HEK293 (cell line): ENCODE results near the gene CD81.

ENCODE experiments used
- CTCF ChIA-PET: fragments of 350-600 bp; formaldehyde crosslinking; extraction: SDS; loops from one replicate; lab custom pipeline; 2021; ENCODE audit warnings: antibody characterized with exemption; lab: Yijun Ruan, JAX
- POLR2A ChIA-PET: fragments of 300-600 bp; formaldehyde crosslinking; extraction: SDS; loops from one replicate; lab custom pipeline; 2020; ENCODE audit warnings: antibody characterized with exemption, inconsistent platforms; lab: Yijun Ruan, JAX
- H3K27ac ChIP-seq: fragments of 200-500 bp; sonication (Bioruptor generic); 2 replicates; pipeline ENCODE4 v1.5.1; 2014; ENCODE audit warnings: low read depth, low read length, control low read depth, inconsistent platforms; ENCODE audit errors: extremely low read depth
- H3K36me3 ChIP-seq, 2 experiments: fragments of 200-500 bp in 1 of 2; sonication (Bioruptor generic) in 1 of 2; 1 replicate in 1 of 2; 2 replicates in 1 of 2; pipeline ENCODE4 v1.5.1; 2014 to 2017; ENCODE audit warnings: inconsistent platforms in 2 of 2, low read length in 2 of 2; ENCODE audit not compliant: control insufficient read depth in 2 of 2, insufficient read depth in 1 of 2
- H3K4me1 ChIP-seq: fragments of 200-500 bp; sonication (Bioruptor generic); 2 replicates; pipeline ENCODE4 v1.5.1; 2014; ENCODE audit warnings: mild to moderate bottlenecking, low read length, inconsistent platforms; ENCODE audit not compliant: control insufficient read depth, insufficient read depth
- H3K4me3 ChIP-seq: 2 replicates; pipeline ENCODE4 v1.5.1; 2011; ENCODE audit warnings: low read depth, mild to moderate bottlenecking, control low read depth, low read length, moderate library complexity
- H3K9me3 ChIP-seq: fragments of 200-500 bp; sonication (Bioruptor generic); 2 replicates; pipeline ENCODE4 v1.5.1; 2014; ENCODE audit warnings: low read depth, low read length, inconsistent platforms; ENCODE audit not compliant: control insufficient read depth, insufficient read depth
- BCL11A ChIP-seq: fragments of 450-650 bp; formaldehyde crosslinking; IDR thresholded peaks from 2 replicates; pipeline ENCODE4 v1.5.1; 2016; ENCODE audit warnings: low read depth, missing biosample characterization, missing genetic modification characterization
- GLI2 ChIP-seq: fragments of 450-650 bp; formaldehyde crosslinking; IDR thresholded peaks from 2 replicates; pipeline ENCODE4; 2017; ENCODE audit warnings: missing biosample characterization, missing genetic modification characterization, low read depth, borderline replicate concordance
- GLIS1 ChIP-seq: fragments of 450-650 bp; formaldehyde crosslinking; IDR thresholded peaks from 2 replicates; pipeline ENCODE4 v1.5.1; 2016; ENCODE audit warnings: missing biosample characterization, missing genetic modification characterization
- HOXA7 ChIP-seq: sonication (generic); formaldehyde crosslinking; IDR thresholded peaks from 2 replicates; pipeline ENCODE4 v1.8.1; 2022; ENCODE audit warnings: missing genetic modification reagents, borderline replicate concordance
- MZF1 ChIP-seq: fragments of 450-650 bp; formaldehyde crosslinking; IDR thresholded peaks from 2 replicates; pipeline ENCODE4 v1.5.1; 2017; ENCODE audit warnings: missing biosample characterization, missing genetic modification characterization, borderline replicate concordance
- REPIN1 ChIP-seq: fragments of 450-650 bp; formaldehyde crosslinking; IDR thresholded peaks from 2 replicates; pipeline ENCODE4 v1.5.1; 2017; ENCODE audit warnings: missing biosample characterization, missing genetic modification characterization, low read depth
- SCRT1 ChIP-seq: fragments of 450-650 bp; formaldehyde crosslinking; IDR thresholded peaks from 2 replicates; pipeline ENCODE4 v1.5.1; 2016; ENCODE audit warnings: missing biosample characterization, missing genetic modification characterization, borderline replicate concordance
- SETDB1 ChIP-seq: IDR thresholded peaks from one replicate; pipeline ENCODE4 v1.6.1; 2017; ENCODE audit warnings: mild to moderate bottlenecking, low read length, moderate library complexity, mixed read lengths; ENCODE audit not compliant: insufficient read length
- SP2 ChIP-seq: fragments of 450-650 bp; formaldehyde crosslinking; IDR thresholded peaks from 2 replicates; pipeline ENCODE4 v1.5.1; 2016; ENCODE audit warnings: missing biosample characterization, missing genetic modification characterization
- SP7 ChIP-seq: fragments of 450-650 bp; formaldehyde crosslinking; IDR thresholded peaks from 2 replicates; pipeline ENCODE4 v1.5.1; 2016; ENCODE audit warnings: missing biosample characterization, missing genetic modification characterization
- ZBTB7A ChIP-seq: fragments of 450-650 bp; formaldehyde crosslinking; IDR thresholded peaks from 2 replicates; pipeline ENCODE4 v1.5.1; 2016; ENCODE audit warnings: low read depth, missing biosample characterization, missing genetic modification characterization
- ZBTB8A ChIP-seq: fragments of 450-650 bp; formaldehyde crosslinking; IDR thresholded peaks from 2 replicates; pipeline ENCODE4 v1.5.1; 2016; ENCODE audit warnings: missing biosample characterization, missing genetic modification characterization
- ZFHX2 ChIP-seq: fragments of 450-650 bp; formaldehyde crosslinking; conservative IDR thresholded peaks from 2 replicates; pipeline ENCODE4 v1.5.1; 2016; ENCODE audit warnings: missing biosample characterization, missing genetic modification characterization
- ZIC2 ChIP-seq: fragments of 450-650 bp; formaldehyde crosslinking; IDR thresholded peaks from 2 replicates; pipeline ENCODE4 v1.5.1; 2016; ENCODE audit warnings: missing biosample characterization, missing genetic modification characterization
- ZNF133 ChIP-seq: fragments of 450-650 bp; formaldehyde crosslinking; IDR thresholded peaks from 2 replicates; pipeline ENCODE4 v1.5.1; 2016; ENCODE audit warnings: missing biosample characterization, missing genetic modification characterization
- ZNF155 ChIP-seq: fragments of 450-650 bp; formaldehyde crosslinking; IDR thresholded peaks from 2 replicates; pipeline ENCODE4 v1.5.1; 2016; ENCODE audit warnings: missing biosample characterization, missing genetic modification characterization
- ZNF169 ChIP-seq: fragments of 450-650 bp; formaldehyde crosslinking; IDR thresholded peaks from 2 replicates; pipeline ENCODE4 v1.5.1; 2016; ENCODE audit warnings: missing biosample characterization, missing genetic modification characterization
- ZNF2 ChIP-seq: fragments of 450-650 bp; formaldehyde crosslinking; IDR thresholded peaks from 2 replicates; pipeline ENCODE4 v1.5.1; 2016; ENCODE audit warnings: missing biosample characterization, missing genetic modification characterization
- ZNF221 ChIP-seq: fragments of 450-650 bp; formaldehyde crosslinking; IDR thresholded peaks from 2 replicates; pipeline ENCODE4 v1.5.1; 2017; ENCODE audit warnings: missing biosample characterization, missing genetic modification characterization, borderline replicate concordance
- ZNF335 ChIP-seq: fragments of 450-650 bp; formaldehyde crosslinking; conservative IDR thresholded peaks from 2 replicates; pipeline ENCODE4 v1.5.1; 2016; ENCODE audit warnings: missing biosample characterization, missing genetic modification characterization
- ZNF341 ChIP-seq: fragments of 450-650 bp; formaldehyde crosslinking; IDR thresholded peaks from 2 replicates; pipeline ENCODE4; 2016; ENCODE audit warnings: low read depth, missing biosample characterization, missing genetic modification characterization
- ZNF404 ChIP-seq: fragments of 450-650 bp; formaldehyde crosslinking; IDR thresholded peaks from 2 replicates; pipeline ENCODE4 v1.5.1; 2017; ENCODE audit warnings: missing biosample characterization, missing genetic modification characterization
- ZNF501 ChIP-seq: fragments of 450-650 bp; formaldehyde crosslinking; IDR thresholded peaks from 2 replicates; pipeline ENCODE4 v1.5.1; 2016; ENCODE audit warnings: missing biosample characterization, missing genetic modification characterization
- ZNF510 ChIP-seq: fragments of 450-650 bp; formaldehyde crosslinking; IDR thresholded peaks from 2 replicates; pipeline ENCODE4 v1.5.1; 2018; ENCODE audit warnings: mild to moderate bottlenecking, missing genetic modification characterization, missing biosample characterization; ENCODE audit not compliant: insufficient replicate concordance
- ZNF548 ChIP-seq: fragments of 450-650 bp; formaldehyde crosslinking; IDR thresholded peaks from 2 replicates; pipeline ENCODE4 v1.5.1; 2016; ENCODE audit warnings: missing biosample characterization, missing genetic modification characterization
- ZNF677 ChIP-seq: fragments of 450-650 bp; IDR thresholded peaks from 2 replicates; pipeline ENCODE4 v1.5.0; 2018; ENCODE audit warnings: missing biosample characterization, mild to moderate bottlenecking, missing genetic modification characterization, moderate library complexity
- ZNF776 ChIP-seq: fragments of 450-650 bp; formaldehyde crosslinking; IDR thresholded peaks from 2 replicates; pipeline ENCODE4 v1.5.0; 2017; ENCODE audit warnings: missing biosample characterization, missing genetic modification characterization, borderline replicate concordance
- TF ChIP-seq, protein P1 (sequence below): fragments of 450-650 bp; formaldehyde crosslinking; IDR thresholded peaks from 2 replicates; pipeline ENCODE4 v1.5.1; 2016; ENCODE audit warnings: missing biosample characterization, missing genetic modification characterization
- TF ChIP-seq, protein P2 (sequence below): fragments of 450-650 bp; formaldehyde crosslinking; optimal IDR thresholded peaks from 2 replicates; pipeline ENCODE3; 2016; ENCODE audit warnings: missing biosample characterization, mild to moderate bottlenecking, missing genetic modification characterization
- TF ChIP-seq, protein P3 (sequence below): fragments of 450-650 bp; formaldehyde crosslinking; IDR thresholded peaks from 2 replicates; pipeline ENCODE4 v1.5.1; 2016; ENCODE audit warnings: missing biosample characterization, missing genetic modification characterization
- TF ChIP-seq, protein P4 (sequence below): fragments of 450-650 bp; formaldehyde crosslinking; IDR thresholded peaks from 2 replicates; pipeline ENCODE4 v1.5.1; 2016; ENCODE audit warnings: missing biosample characterization, missing genetic modification characterization

Gene CD81

DNA sequence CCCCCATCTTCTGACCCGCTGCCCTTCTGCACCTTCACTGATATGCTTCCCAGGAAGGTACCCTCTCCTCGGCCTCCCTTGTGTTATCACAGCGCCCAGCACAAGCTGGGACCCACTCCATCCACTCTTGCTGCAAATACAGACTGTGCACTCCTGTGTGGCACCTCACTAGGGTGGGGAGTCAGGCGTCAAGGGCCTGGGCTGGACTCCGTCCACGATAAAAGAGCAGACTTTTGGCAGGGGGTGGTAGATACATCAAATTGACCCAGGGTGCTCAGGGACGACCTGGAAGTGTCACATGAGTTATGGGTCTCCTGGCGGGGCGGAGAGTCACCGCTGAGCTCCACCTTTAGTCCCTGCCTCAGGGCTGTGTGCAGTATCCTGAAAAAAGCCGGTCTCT, 66.3 kb downstream of the CD81 start:
- Histone ChIP-seq H3K4me1 (no peaks in the 10 kb centered on the region), H3K4me3 (no peak overlapping the region), H3K36me3 (no peaks in the 10 kb centered on the region), H3K9me3 (no peaks in the 10 kb centered on the region), H3K27ac (no peak overlapping the region)
- TF ChIP-seq SETDB1 (no peak), SCRT1 (tag by site-specific recombination) (no peak), ZNF221 (tag by site-specific recombination) (no peak), SP7 (no peak), ZNF155 (no peak), ZNF341 (tag by site-specific recombination) (no peak), ZNF404 (tag by site-specific recombination) (no peak), GLI2 (no peak), MZF1 (tag by site-specific recombination) (no peak), ZNF776 (tag by site-specific recombination) (no peak)
- ChIA-PET POLR2A (no interaction called here), CTCF (interaction anchor here (0.6 to 0.7 kb wide), 2 partner anchors 83 to 89 kb away, joined by 3 to 6 read pairs; no protein-coding TSS in a partner anchor)

DNA sequence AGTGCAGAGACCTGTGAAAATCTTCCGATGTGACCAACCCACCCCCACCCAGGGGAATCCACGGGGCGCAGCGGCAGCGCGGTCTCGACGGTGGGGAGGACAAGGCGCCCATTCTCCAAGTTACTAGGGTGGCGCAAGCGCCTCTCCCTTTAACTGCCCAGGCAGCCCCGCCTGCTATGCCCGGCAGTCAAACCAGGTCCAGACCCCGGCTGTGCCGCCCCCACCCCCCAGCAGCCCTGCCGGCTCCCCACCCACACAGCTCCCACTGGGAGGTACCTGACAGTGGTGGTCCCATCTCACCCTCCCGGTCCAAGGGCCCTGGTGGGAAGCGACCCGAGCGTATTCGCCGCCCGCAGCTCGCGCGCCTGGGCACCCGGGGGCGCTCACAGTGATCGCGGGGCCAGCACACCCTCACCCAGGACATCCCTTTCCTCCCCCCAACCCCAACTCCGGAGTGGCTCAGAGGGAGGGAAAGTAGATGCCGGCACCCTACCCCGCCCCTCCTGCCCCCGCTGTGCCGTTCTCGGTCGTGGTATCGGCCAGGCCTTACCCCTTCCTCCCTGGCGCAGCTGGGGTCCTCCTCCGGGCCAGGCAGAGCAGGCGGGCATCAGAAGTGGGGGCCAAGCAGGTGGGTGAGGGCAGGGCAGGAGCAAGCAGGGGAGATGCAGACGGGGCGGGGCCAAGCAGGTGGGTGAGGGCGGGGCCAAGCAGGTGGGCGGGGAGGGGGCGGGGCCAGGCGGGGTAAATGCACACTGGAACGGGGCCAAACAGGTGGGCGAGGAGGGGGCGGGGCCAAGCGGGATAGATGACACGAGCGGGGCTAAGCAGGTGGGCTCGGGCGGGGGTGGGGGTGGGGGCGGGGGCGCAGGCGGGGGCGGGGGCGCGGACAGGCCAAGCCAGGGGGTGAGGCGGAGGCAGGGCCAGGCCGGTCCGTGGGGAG, 67.0 kb downstream of the CD81 start, which contains the start of gene TRPM5:
Gene TRPM5 (minus strand): TSS at position 634 of the 940 bp plus-strand sequence. CDS start 21,478 bp downstream, outside the sequence.
- H3K4me1 ChIP-seq = no peaks in the 10 kb centered on the region
- H3K27ac ChIP-seq = no peak within 1 kb of the TSS; the same call in 1 of the 2 replicates
- POLR2A ChIA-PET = interaction anchor here (0.6 to 1.5 kb wide), 2 partner anchors 66 to 671 kb away, joined by 3 to 4 read pairs; no protein-coding TSS in a partner anchor
- H3K4me3 ChIP-seq = peak within 1 kb of the TSS; percentile 40
- CTCF ChIA-PET = interaction anchor here (0.6 to 0.7 kb wide), 2 partner anchors 82 to 88 kb away, joined by 3 to 6 read pairs; no protein-coding TSS in a partner anchor
- no peaks in the 10 kb centered on the region for H3K9me3 ChIP-seq
- no peaks in the 10 kb centered on the region for H3K36me3 ChIP-seq
- peak; percentile 57 for TF ChIP-seq ZFHX2 (tag by site-specific recombination)
- no peak for TF ChIP-seq ZBTB7A (tag by site-specific recombination)
- TF ChIP-seq ZIC2 (tag by site-specific recombination) = peak; percentile 92
- no peak for TF ChIP-seq ZNF548
- TF ChIP-seq, protein P1, sequence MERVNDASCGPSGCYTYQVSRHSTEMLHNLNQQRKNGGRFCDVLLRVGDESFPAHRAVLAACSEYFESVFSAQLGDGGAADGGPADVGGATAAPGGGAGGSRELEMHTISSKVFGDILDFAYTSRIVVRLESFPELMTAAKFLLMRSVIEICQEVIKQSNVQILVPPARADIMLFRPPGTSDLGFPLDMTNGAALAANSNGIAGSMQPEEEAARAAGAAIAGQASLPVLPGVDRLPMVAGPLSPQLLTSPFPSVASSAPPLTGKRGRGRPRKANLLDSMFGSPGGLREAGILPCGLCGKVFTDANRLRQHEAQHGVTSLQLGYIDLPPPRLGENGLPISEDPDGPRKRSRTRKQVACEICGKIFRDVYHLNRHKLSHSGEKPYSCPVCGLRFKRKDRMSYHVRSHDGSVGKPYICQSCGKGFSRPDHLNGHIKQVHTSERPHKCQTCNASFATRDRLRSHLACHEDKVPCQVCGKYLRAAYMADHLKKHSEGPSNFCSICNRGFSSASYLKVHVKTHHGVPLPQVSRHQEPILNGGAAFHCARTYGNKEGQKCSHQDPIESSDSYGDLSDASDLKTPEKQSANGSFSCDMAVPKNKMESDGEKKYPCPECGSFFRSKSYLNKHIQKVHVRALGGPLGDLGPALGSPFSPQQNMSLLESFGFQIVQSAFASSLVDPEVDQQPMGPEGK (tag by site-specific recombination) = peak; percentile 36; the same call in 1 of the 2 replicates
- no peak for TF ChIP-seq ZNF510 (tag by site-specific recombination)
- TF ChIP-seq REPIN1 (tag by site-specific recombination) = no peak
- TF ChIP-seq SP2 = peak; percentile 47
- TF ChIP-seq, protein P2, sequence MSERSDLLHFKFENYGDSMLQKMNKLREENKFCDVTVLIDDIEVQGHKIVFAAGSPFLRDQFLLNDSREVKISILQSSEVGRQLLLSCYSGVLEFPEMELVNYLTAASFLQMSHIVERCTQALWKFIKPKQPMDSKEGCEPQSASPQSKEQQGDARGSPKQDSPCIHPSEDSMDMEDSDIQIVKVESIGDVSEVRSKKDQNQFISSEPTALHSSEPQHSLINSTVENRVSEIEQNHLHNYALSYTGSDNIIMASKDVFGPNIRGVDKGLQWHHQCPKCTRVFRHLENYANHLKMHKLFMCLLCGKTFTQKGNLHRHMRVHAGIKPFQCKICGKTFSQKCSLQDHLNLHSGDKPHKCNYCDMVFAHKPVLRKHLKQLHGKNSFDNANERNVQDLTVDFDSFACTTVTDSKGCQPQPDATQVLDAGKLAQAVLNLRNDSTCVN (tag by site-specific recombination) = no peak
- peak; percentile 57 for TF ChIP-seq ZNF335 (tag by site-specific recombination)
- TF ChIP-seq, protein P3, sequence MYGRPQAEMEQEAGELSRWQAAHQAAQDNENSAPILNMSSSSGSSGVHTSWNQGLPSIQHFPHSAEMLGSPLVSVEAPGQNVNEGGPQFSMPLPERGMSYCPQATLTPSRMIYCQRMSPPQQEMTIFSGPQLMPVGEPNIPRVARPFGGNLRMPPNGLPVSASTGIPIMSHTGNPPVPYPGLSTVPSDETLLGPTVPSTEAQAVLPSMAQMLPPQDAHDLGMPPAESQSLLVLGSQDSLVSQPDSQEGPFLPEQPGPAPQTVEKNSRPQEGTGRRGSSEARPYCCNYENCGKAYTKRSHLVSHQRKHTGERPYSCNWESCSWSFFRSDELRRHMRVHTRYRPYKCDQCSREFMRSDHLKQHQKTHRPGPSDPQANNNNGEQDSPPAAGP (tag by site-specific recombination) = no peak
- TF ChIP-seq GLIS1 = peak; percentile 80
- TF ChIP-seq ZNF2 = no peak
- TF ChIP-seq ZNF776 (tag by site-specific recombination) = no peak
- no peak for TF ChIP-seq ZBTB8A (tag by site-specific recombination)
- TF ChIP-seq ZNF169 (tag by site-specific recombination) = no peak
- no peak for TF ChIP-seq ZNF133 (tag by site-specific recombination)
- TF ChIP-seq ZNF501 (tag by site-specific recombination) = no peak
- no peak for TF ChIP-seq BCL11A
- TF ChIP-seq HOXA7 (CRISPR knock-in tag) = no peak
- TF ChIP-seq, protein P4, sequence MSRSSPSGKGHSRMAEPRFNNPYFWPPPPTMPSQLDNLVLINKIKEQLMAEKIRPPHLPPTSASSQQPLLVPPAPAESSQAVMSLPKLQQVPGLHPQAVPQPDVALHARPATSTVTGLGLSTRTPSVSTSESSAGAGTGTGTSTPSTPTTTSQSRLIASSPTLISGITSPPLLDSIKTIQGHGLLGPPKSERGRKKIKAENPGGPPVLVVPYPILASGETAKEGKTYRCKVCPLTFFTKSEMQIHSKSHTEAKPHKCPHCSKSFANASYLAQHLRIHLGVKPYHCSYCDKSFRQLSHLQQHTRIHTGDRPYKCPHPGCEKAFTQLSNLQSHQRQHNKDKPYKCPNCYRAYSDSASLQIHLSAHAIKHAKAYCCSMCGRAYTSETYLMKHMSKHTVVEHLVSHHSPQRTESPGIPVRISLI (tag by site-specific recombination) = no peak
- no peak for TF ChIP-seq ZNF677 (tag by site-specific recombination)
